Activated CD4-positive, alpha-beta T cell treated with anti-CD3 and anti-CD28 coated beads for 48 hours (primary cell): ENCODE measurements around the gene TET1.
"Not testable (repeated sequence)": the region's sequence is repeated elsewhere in the genome, so short reads cannot be mapped to it uniquely, and the experiment has no call there.

Experiments
- DNase-seq: peaks from one replicate; pipeline ENCODE4 v3.0.0-alpha.2; 2020

TET1 gene

DNA sequence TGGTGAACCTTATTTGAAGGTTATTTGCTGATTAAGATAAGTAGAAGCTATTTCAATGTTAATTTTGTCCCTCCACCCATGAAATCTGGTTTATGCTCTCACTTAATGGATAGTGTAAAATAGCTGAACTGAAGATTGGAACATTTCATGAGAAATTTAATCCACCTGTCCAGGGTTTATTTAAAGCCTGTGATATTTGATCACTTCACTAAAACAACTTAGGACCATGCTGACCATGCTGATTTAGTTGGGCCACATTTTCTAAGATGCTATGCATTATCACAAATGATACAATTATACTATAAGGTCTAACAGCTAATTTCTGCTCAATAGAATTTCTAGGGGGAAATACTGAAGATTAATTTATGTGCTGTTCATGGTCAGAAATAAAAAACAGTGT, 53.8 kb downstream of the TET1 start:
- not testable (repeated sequence) for DNase-seq

DNA sequence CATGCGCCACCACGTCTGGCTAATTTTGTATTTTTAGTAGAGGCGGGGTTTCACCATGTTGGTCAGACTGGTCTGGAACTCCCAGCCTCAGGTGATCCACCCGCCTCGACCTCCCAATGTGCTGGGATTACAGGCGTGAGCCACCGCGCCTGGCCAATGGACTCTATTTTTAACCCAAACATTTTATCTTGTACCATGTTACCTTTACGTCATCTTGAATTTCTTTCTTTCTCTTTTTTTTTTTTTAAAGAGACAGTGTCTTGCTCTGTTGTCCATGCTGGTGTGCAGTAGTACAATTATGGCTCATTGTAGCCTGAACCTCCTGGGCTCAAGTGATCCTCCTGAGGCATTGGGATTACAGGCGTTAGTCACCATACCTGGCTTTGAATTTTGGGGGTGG, 57.6 kb downstream of the TET1 start:
- not testable (repeated sequence) for DNase-seq

DNA sequence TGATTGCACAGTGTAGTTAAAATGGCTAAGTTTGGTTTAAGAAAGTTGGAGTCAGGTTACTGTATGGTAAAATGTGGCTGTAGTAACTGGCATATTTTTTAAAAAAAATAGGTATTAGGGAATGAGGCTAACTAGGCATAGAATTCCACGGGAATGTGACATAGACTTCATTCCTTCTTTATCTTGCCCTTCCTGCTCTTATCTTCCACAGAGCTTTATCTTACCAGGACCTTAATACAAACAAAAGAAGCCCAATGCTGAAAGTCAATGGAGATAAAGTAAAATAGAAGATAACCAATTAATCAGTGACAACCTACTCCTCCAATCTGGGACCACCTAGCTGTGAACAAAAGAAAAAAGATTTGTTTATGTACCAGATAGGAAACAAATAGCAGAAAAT, 58.1 kb downstream of the TET1 start:
- DNase-seq: no peak

DNA sequence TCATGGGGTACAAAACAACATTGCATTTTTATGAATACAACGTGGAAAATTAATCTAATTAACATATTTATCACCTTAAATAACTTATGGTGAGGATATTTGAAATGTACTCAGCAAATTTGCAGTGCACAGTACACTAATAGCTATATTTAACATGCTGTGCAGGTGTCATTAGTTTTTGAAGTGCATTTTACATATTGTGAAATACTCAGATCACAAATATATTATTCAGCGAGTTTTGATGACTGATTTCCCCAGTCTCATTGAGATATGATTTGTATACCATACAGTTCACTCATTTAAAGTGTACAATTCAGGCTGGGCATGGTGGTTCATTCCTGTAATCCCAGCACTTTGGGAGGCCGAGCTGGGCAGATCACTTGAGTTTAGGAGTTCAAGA, 59.5 kb downstream of the TET1 start:
- no peak for DNase-seq

- no peak for DNase-seq
Observed at GRCh38 chr10:68625316-68625921, 65.3 kb downstream of the TET1 start.

GRCh38 chr10:68628576-68629127, 68.5 kb downstream of the TET1 start:
- no peak for DNase-seq

DNA sequence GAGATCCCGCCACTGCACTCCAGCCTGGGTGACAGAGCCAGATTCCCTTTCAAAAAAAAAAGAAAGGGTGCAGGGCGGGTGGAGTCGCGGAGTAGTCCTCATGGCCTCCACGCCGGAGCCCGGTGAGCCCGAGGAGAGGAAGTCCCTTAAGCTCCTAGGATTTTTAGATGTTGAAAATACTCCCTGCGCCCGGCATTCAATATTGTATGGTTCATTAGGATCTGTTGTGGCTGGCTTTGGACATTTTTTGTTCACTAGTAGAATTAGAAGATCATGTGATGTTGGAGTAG, 72.1 kb downstream of the TET1 start:
- not testable (repeated sequence) for DNase-seq

GRCh38 chr10:68633281-68633680, 73.1 kb downstream of the TET1 start:
- DNase-seq: no peak

DNA sequence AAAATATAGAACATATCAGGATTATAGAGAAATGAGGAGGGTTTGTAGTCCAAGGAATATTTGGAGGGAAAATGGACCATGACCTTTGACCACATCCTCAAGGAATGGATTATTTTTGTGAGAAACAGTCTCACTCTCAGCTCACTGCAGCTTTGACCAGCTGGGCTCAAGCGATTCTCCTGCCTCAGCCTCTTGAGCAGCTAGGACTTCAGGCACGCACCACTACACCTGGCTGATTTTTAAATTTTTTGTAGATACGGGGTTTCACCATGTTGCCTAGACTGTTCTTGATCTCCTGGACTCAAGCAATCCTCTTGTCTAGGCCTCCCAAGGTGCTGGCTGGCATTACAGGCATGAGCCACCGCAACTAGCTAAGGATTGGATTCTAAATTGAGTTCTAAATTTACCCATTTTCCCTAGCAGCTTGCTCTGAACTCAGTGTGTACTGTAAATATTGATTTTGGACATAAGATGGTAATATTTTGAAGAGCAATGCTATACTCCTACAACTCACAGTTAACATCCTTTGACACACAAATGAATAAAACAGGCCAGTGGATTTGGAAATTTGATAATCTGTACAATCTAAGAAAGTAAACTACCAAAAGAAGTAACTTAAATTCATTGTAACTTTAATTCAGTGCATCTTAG, 73.8 kb downstream of the TET1 start:
- DNase-seq: no peak

DNA sequence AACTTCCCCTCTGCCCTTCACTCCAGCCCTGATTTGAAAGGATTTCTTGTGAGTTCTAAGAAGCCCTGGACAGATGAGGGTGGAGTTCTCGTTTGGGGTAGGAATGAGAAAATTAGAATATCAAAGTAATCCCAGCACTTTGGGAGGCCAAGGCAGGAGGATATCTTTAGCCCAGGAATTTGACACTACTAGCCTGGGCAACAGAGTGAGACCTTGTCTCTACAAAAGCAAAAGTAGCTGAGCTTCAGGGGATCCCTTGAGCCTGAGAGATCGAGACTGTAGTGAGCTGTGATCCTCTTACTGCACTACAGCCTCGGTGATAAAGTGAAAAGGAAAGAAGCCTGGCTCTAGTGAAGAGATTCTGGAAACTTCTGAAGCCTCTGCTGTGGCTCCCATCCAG, 76.2 kb downstream of the TET1 start:
- DNase-seq: no peak

GRCh38 chr10:68643550-68643949, 83.4 kb downstream of the TET1 start:
- not testable (repeated sequence) for DNase-seq

- no peak for DNase-seq
Observed at GRCh38 chr10:68647672-68648341, 87.7 kb downstream of the TET1 start.

GRCh38 chr10:68655620-68656126, 95.5 kb downstream of the TET1 start:
- DNase-seq: no peak

DNA sequence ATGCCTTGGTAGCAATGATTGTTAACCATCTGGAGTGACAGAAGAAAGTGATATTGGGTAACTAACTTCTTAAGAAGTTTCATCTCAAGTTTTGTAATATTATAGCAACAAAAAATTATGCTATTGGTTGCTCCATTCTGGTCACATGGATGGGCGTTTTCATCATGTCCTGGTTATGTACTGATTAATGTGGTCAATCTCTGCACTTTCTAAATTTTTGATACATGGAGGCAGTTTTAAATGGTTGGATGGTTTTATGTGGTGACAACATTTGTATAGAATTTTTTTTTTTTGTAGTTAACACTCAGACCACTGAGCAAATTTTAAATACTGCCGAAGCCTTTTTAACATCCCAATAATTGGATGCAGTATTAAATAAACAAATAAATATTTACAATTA, 105.7 kb downstream of the TET1 start:
- DNase-seq: no peak

DNA sequence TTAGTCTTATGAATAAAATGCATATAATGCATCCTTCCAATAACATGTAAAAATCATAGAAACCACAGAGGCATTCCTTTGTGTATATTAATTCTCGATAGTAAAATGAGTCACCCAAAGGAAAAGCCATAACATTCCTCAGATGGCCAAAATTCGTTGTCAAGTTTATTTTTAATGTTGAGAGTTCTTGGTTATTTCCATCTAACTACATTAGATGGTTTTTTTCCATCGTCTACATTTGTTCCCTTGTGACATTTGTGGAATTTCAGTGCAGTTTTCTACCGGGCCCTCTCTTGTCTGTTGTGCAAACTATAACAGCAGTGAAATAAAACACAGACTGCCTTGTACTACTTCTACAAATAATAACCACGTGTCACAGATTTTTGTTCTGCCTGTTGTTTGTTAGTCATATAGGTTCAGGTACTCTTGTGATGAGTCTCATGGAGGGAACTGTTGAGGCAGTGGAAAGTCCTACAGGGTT, 106.2 kb downstream of the TET1 start:
- no peak for DNase-seq

GRCh38 chr10:68668231-68668630, 108.1 kb downstream of the TET1 start:
- no peak for DNase-seq

DNA sequence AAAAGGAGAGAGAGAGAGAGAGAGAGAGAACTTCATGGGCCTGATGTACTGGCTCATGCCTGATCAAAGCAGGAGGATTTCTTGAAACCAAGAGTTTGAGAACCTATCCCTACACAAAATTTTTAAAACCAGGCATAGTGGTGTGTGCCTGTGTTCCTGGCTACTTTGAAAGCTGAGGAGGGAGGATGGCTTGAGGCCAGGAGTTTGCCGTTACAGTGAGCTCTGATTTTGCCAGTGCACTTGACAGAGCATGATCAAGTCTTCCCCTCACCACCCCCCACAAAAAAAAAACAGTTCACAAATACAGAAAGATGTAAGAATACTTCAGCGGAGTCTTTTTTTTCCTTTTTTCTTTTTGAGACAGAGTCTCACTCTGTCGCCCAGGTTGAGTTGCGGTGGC, 108.8 kb downstream of the TET1 start:
- DNase-seq: no peak

DNA sequence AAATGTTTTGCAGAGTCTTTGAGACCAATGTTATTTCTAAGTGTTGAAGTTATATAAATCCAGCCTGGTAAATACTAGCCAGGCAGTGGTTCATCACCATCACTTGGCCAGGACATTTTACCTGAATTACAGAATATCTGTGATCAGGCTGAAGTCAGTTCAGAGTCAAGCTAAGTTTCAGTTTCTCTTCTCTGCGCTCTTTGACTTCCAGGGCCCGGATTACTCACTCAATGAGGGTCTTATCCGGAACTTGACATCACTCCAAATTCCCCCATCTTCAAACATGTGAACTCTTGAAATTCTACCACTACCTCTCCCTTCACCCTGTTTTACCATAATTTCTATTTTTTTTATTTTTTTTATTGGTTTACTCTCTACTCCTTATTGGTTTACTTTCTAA, 124.3 kb downstream of the TET1 start:
- DNase-seq: no peak

DNA sequence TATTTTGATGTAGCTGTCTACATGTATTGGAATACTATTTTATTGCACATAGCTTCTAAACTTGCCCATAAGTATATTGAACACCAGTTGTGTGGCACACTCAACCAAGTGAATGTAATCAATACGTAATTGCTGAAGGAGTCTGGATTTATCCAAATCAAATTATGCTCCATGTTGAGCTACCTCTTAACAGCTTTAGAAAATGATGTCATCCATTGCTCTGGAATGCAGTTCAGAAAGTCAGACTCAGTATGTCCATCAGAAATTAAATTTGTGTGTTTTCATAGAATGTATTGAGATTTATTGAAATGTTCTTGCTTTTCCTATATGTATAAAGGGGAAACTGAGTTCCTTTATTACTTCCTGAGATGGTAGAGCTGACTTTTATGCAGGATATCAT, 135.9 kb downstream of the TET1 start:
- no peak for DNase-seq

DNA sequence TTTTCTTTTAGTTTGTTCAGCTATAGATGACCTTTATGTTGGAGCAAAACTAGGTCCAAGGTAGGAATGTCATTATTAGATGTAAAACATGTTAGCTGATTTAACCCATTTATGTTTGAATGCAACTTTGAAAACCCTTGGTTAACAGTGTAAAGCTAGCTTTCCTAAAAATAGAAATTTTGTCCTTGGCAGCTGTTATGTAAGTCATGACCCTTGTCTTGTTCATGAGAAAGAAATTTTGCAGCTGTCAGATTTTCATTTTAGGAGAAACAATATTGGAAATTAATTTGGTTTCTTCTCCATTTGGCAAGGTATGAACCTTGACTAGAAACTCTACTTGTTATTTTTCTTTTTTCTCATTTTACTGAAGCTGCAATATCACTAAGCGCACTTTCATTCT, 137.0 kb downstream of the TET1 start:
- DNase-seq: no peak

GRCh38 chr10:68700197-68700596, 140.1 kb downstream of the TET1 start:
- no peak for DNase-seq

DNA sequence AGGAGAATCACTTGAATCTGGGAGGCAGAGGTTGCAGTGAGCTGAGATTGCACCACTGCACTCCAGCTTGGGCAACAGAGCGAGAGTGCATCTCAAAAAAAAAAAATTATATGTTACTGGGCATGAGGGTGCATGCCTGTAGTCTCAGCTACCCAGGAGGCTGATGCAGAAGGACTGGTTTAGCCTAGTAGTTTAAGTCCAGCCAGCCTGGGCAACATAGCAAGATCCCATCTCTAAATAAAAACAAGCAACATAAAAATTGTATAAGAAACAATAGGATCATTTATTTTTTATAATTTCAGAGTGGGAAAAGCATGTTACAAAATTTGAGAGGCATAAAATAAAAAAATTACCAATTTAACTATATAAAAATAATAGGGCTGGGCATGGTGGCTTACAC, 145.4 kb downstream of the TET1 start:
- DNase-seq: no peak

DNA sequence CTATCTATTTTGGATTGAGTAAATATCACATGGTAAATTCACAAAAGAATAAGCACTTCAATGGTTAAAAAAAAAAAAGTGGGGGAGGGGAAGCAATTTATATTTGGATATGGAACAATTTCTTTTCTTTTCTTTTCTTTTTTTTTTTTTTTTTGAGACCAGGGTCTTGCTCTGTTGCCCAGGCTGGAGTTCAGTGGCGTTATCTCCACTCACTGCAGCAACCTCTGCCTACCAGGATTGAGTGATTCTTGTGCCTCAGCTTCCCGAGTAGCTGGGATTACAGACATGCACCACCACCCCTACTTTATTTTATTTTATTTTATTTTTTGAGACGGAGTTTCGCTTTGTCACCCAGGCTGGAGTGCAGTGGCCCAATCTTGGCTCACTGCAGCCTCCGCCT, 148.8 kb downstream of the TET1 start:
- not testable (repeated sequence) for DNase-seq

- not testable (repeated sequence) for DNase-seq
Observed at GRCh38 chr10:68713065-68713464, 152.9 kb downstream of the TET1 start.
